Skeletal muscle tissue (tissue), 4 donors: ENCODE data around the gene NOX4. TPM values are rescaled to one million over a fixed set of nuclear protein-coding genes. Genes with fewer than 3 reads are reported as not detected.
"Not testable (repeated sequence)": the region's sequence is repeated elsewhere in the genome, so short reads cannot be mapped to it uniquely, and the experiment has no call there.

Experiments
- H3K27ac ChIP-seq: one replicate; pipeline ENCODE4 v1.7.0; 2013; ENCODE audit warnings: mild to moderate bottlenecking, low read depth, low read length, inconsistent platforms
- H3K27me3 ChIP-seq, 3 donors: one replicate each; pipeline ENCODE4 v1.7.0; 2013; ENCODE audit warnings: low read length in 3 of 3; ENCODE audit not compliant: control insufficient read depth in 3 of 3, insufficient read depth in 3 of 3
- H3K36me3 ChIP-seq, 3 donors: one replicate each; pipeline ENCODE4 v1.7.0; 2013; ENCODE audit warnings: low read length in 3 of 3; ENCODE audit not compliant: control insufficient read depth in 3 of 3, insufficient read depth in 3 of 3
- H3K4me1 ChIP-seq, 3 donors: one replicate each; pipeline ENCODE4 v1.7.0; 2013; ENCODE audit warnings: low read length in 3 of 3, mild to moderate bottlenecking in 3 of 3; ENCODE audit not compliant: control insufficient read depth in 3 of 3, insufficient read depth in 3 of 3
- H3K4me3 ChIP-seq, 3 donors: one replicate each; pipeline ENCODE4 v1.7.0; 2013; ENCODE audit warnings: low read length in 3 of 3
- H3K9ac ChIP-seq, 3 donors: one replicate each; pipeline ENCODE4 v1.7.0; 2013; ENCODE audit warnings: low read length in 3 of 3, mild to moderate bottlenecking in 3 of 3, moderate library complexity in 2 of 3, low read depth in 1 of 3
- H3K9me3 ChIP-seq, 3 donors: one replicate each; pipeline ENCODE4 v1.7.0; 2013; ENCODE audit warnings: low read length in 3 of 3; ENCODE audit not compliant: control insufficient read depth in 3 of 3
- total RNA-seq: library from RNA; depleted of rRNA; stranded (reverse); fragments of >200 nt; gene quantifications from one replicate; pipeline ENCODE4 v1.2.3, GENCODE V29; 2014
- donor health status: Osteomylitis.

NOX4 gene
- total RNA-seq, 1 donor from 2014 or later: 5.2 TPM

- H3K36me3 ChIP-seq, H3K9me3 ChIP-seq, H3K27ac ChIP-seq, H3K4me1 ChIP-seq, H3K4me3 ChIP-seq, H3K27me3 ChIP-seq, H3K9ac ChIP-seq: not testable (repeated sequence)
These were observed 203.2 kb downstream of the NOX4 start for GRCh38 chr11:89288004-89288403.

GRCh38 chr11:89286601-89287000, 204.6 kb downstream of the NOX4 start:
- not testable (repeated sequence) for H3K4me1 ChIP-seq, H3K27me3 ChIP-seq, H3K36me3 ChIP-seq, H3K9me3 ChIP-seq, H3K27ac ChIP-seq, H3K9ac ChIP-seq, H3K4me3 ChIP-seq

GRCh38 chr11:89281032-89281677, 210.0 kb downstream of the NOX4 start:
- H3K27me3 ChIP-seq, H3K9me3 ChIP-seq, H3K36me3 ChIP-seq, H3K4me1 ChIP-seq, H3K27ac ChIP-seq, H3K4me3 ChIP-seq, H3K9ac ChIP-seq: not testable (repeated sequence)

DNA sequence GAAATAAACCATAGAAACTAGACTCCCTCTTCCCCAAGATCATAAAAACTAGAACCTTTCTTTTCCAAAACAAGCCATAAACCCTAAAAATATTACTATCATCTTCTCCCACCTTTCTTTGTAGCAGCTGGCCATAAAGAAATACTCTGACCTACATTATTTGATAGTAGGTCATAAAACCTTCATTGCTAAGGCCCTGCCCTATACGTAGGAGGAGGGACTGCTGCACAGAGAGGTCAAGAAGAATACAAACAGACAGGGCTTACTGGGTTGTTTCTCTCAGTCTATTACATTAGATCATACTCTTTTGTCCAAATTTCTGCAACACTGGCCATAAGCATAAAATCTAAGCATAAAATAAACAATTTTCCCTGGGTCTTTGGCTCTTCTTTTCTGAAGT, 212.0 kb downstream of the NOX4 start:
- Histone ChIP-seq H3K4me3 (no peak overlapping the region), H3K9ac (no peak overlapping the region), H3K27ac (no peak overlapping the region), H3K36me3 (no peaks in the 10 kb centered on the region), H3K9me3 (no peaks in the 10 kb centered on the region), H3K4me1 (no peaks in the 10 kb centered on the region), H3K27me3 (no peaks in the 10 kb centered on the region)

DNA sequence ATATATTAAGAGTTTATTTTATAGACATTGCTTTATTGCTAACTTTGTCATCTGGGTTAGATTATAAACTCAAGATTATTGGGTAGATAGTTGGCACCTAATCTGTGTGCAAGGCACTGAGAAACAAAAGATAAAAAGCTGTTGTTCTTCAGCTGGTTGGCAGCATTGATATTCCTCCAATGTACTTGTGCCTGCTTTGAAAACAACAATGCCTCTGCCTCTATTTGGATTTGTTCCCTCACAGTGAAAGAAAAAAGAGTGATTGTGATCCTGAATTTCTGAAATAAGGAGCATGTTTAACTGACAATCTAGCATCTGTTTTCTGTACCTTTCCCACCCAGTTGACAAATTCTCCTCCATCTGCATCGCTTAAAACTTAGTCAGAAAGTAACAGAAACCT, 215.2 kb downstream of the NOX4 start:
- H3K9me3 ChIP-seq: no peaks in the 10 kb centered on the region
- no peaks in the 10 kb centered on the region for H3K4me1 ChIP-seq
- no peaks in the 10 kb centered on the region for H3K27me3 ChIP-seq
- H3K9ac ChIP-seq: no peak overlapping the region
- no peaks in the 10 kb centered on the region for H3K36me3 ChIP-seq
- no peak overlapping the region for H3K27ac ChIP-seq
- no peak overlapping the region for H3K4me3 ChIP-seq

Other genes starting within 250 kb of the NOX4 start
- gene TRIM77, start 218.9 kb upstream of the NOX4 start, total RNA-seq: not detected